ENCODE results near the gene AP1S2. TPM values are rescaled to one million over a fixed set of nuclear protein-coding genes. Genes with fewer than 3 reads are reported as not detected.
"Not testable (repeated sequence)": the region's sequence is repeated elsewhere in the genome, so short reads cannot be mapped to it uniquely, and the experiment has no call there.

Gene AP1S2
- total RNA-seq, 1 experiment from 2014 or later = 18.6 TPM

DNA sequence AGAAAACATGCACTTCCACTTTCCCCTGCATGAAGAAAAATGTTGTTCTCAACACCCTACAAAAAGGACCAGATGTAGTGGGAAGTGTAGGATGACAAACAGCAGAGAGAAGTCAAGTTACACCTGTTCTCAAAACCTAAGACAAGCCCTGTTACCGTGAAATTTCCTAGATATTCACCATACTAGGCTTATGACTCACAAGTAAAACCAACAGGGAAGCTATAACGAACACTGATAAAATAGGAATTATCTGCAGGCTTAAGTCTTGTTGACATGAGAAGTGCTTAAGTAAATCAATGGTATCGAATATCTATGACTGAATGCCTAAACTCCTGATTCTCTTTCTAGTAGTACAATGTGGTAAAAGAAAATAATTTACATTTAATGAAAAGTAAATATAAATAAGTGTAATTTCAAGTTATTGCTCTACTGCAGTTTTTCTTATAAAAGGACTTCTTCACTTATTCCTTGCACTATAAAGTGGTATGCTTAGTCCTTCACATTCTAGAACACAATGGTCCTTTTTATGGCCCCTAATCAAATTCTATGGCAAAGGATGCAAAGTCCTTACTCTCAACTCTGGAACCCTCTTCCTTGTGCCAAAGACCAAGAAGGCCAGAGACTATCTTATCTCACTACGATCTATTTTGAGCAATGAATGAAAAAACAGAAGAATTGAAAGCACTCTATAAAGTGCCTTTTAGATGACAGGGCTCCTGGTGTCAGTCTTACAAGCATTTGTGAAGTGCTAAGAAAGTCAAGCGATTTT lies 19.6 kb downstream of the AP1S2 start:
- H3K4me3 Mint-ChIP-seq (ENCODE audit: unreplicated experiment) = peak overlapping the region; percentile 48
- H3K9me3 ChIP-seq = no peaks in the 10 kb centered on the region
- H3K36me3 Mint-ChIP-seq (ENCODE audit: insufficient read depth, unreplicated experiment) = peaks cover 5% of the 10 kb centered on the region
- peaks cover 12% of the 10 kb centered on the region; the same call in 1 of the 2 replicates for H3K4me1 ChIP-seq
- H3K27me3 ChIP-seq (replicated peaks; ENCODE audit: control insufficient read depth, insufficient read depth, low read length) = no peaks in the 10 kb centered on the region
- H3K36me3 ChIP-seq (ENCODE audit: control insufficient read depth, insufficient read depth, low read length) = no peaks in the 10 kb centered on the region
- intact Hi-C loops (cut with micrococcal nuclease; ENCODE audit: unreplicated experiment) = loop anchor here (1.0 kb wide), 1 partner anchor 20 kb away; no protein-coding TSS in a partner anchor
- no peaks in the 10 kb centered on the region for H3K27me3 Mint-ChIP-seq (ENCODE audit: insufficient read depth, unreplicated experiment)
- H3K4me1 Mint-ChIP-seq (ENCODE audit: low read depth, unreplicated experiment) = no peaks in the 10 kb centered on the region
- ChIA-PET POLR2A (no interaction called here), CTCF (interaction anchor here (1.2 kb wide), 1 partner anchor 20 kb away, joined by 4 read pairs; the partner anchor contains the start of gene AP1S2)
- BruUV-seq (replicated peaks) = no TSS peak
- H3K4me3 ChIP-seq (ENCODE audit: low read depth, low read length) = no peak overlapping the region
- peak in 1 of 2 experiments; percentile 24 for DNase-seq
- TF ChIP-seq, protein P1, sequence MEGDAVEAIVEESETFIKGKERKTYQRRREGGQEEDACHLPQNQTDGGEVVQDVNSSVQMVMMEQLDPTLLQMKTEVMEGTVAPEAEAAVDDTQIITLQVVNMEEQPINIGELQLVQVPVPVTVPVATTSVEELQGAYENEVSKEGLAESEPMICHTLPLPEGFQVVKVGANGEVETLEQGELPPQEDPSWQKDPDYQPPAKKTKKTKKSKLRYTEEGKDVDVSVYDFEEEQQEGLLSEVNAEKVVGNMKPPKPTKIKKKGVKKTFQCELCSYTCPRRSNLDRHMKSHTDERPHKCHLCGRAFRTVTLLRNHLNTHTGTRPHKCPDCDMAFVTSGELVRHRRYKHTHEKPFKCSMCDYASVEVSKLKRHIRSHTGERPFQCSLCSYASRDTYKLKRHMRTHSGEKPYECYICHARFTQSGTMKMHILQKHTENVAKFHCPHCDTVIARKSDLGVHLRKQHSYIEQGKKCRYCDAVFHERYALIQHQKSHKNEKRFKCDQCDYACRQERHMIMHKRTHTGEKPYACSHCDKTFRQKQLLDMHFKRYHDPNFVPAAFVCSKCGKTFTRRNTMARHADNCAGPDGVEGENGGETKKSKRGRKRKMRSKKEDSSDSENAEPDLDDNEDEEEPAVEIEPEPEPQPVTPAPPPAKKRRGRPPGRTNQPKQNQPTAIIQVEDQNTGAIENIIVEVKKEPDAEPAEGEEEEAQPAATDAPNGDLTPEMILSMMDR (IDR thresholded peaks at IDR 0.05; ENCODE audit: insufficient read depth in 1 of 2, low read depth in 1 of 2, low read length in 1 of 2, severe bottlenecking in 1 of 2, unreplicated experiment in 1 of 2) = no peak
- H3K27ac Mint-ChIP-seq (ENCODE audit: unreplicated experiment) = peak overlapping the region; percentile 53
- no peaks in the 10 kb centered on the region for H3K9me3 Mint-ChIP-seq (ENCODE audit: unreplicated experiment)

DNA sequence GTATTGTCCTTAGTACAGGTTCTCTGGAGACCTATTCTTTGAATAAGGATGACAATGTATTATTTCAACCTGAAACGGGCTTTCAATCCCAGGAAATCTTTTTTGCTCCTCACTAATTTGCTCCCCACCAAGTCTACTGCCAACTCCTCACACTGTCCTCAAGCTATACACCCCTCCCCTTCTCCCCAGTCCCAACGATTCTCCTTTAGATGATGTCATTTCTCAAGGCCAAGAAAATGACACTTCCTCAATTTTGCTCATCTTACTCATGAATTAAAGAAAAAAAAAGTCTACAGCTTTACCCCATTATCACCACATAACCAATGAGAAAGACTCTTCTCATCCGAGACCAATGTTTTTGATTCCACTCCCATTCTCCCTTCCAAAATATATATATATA lies 20.6 kb downstream of the AP1S2 start:
- TF ChIP-seq, protein P1 (IDR thresholded peaks at IDR 0.05; ENCODE audit: insufficient read depth in 1 of 2, low read depth in 1 of 2, low read length in 1 of 2, severe bottlenecking in 1 of 2, unreplicated experiment in 1 of 2) = no peak

DNA sequence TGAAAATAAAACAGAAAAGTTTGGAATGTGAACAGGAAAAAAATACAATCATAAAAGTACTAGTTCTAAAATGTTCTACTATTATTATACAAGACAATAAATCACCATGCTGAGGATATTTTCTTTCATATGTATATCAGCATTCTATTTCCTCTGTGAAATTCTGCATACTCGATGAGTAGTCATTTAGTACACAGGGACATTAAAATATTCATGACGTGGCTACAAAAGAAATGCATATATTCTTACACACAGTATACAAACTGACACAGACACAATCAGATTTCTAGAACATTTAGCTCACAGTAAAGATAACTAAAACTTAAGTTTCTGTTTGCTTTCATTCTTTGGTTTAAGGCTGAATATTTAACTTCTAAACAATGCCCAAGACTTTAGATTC lies 23.3 kb downstream of the AP1S2 start:
- H3K27me3 Mint-ChIP-seq (ENCODE audit: insufficient read depth, unreplicated experiment); H3K4me3 ChIP-seq (ENCODE audit: low read depth, low read length); H3K36me3 Mint-ChIP-seq (ENCODE audit: insufficient read depth, unreplicated experiment); H3K36me3 ChIP-seq (ENCODE audit: control insufficient read depth, insufficient read depth, low read length); H3K27me3 ChIP-seq (replicated peaks; ENCODE audit: control insufficient read depth, insufficient read depth, low read length); H3K9me3 ChIP-seq; BruUV-seq (replicated peaks); H3K4me3 Mint-ChIP-seq (ENCODE audit: unreplicated experiment); H3K9me3 Mint-ChIP-seq (ENCODE audit: unreplicated experiment); DNase-seq; H3K4me1 Mint-ChIP-seq (ENCODE audit: low read depth, unreplicated experiment); POLR2A ChIA-PET; H3K27ac Mint-ChIP-seq (ENCODE audit: unreplicated experiment); intact Hi-C loops (cut with micrococcal nuclease; ENCODE audit: unreplicated experiment); CTCF ChIA-PET: not testable (repeated sequence)
- peaks cover 12% of the 10 kb centered on the region; the same call in 1 of the 2 replicates for H3K4me1 ChIP-seq

More for the DNA sequence above, 20.6 kb downstream of the AP1S2 start:
- Histone ChIP-seq H3K4me3 (ENCODE audit: low read depth, low read length) (no peak overlapping the region), H3K9me3 (no peaks in the 10 kb centered on the region), H3K4me1 (peaks cover 12% of the 10 kb centered on the region; the same call in 1 of the 2 replicates), H3K36me3 (ENCODE audit: control insufficient read depth, insufficient read depth, low read length) (no peaks in the 10 kb centered on the region), H3K27me3 (replicated peaks; ENCODE audit: control insufficient read depth, insufficient read depth, low read length) (no peaks in the 10 kb centered on the region)
- intact Hi-C loops (cut with micrococcal nuclease; ENCODE audit: unreplicated experiment) = no loop called here
- Mint-ChIP-seq H3K9me3 (ENCODE audit: unreplicated experiment) (no peaks in the 10 kb centered on the region), H3K27me3 (ENCODE audit: insufficient read depth, unreplicated experiment) (no peaks in the 10 kb centered on the region), H3K4me1 (ENCODE audit: low read depth, unreplicated experiment) (no peaks in the 10 kb centered on the region), H3K27ac (ENCODE audit: unreplicated experiment) (no peak overlapping the region), H3K36me3 (ENCODE audit: insufficient read depth, unreplicated experiment) (peaks cover 5% of the 10 kb centered on the region), H3K4me3 (ENCODE audit: unreplicated experiment) (no peak overlapping the region)
- no peak for DNase-seq
- ChIA-PET CTCF (no interaction called here), POLR2A (no interaction called here)
- BruUV-seq (replicated peaks) = no TSS peak

Measured in Caco-2 (cell line).